Tibial artery (tissue), 4 donors: ENCODE measurements around the gene CS.
"Not testable (repeated sequence)": the region's sequence is repeated elsewhere in the genome, so short reads cannot be mapped to it uniquely, and the experiment has no call there.

ENCODE experiments used
- DNase-seq, 2 donors: peaks; one replicate each; pipeline ENCODE4 v3.0.0-alpha.2; 2019
- H3K27ac ChIP-seq, 2 donors: fragments of 200-600 bp; sonication (generic) in 1 of 2; 1 replicate in 1 of 2; 2 replicates in 1 of 2; pipeline ENCODE4 v1.5.1; 2018 to 2019; ENCODE audit warnings: mild to moderate bottlenecking in 1 of 2
- H3K27me3 ChIP-seq, 2 donors: fragments of 200-600 bp; sonication (generic) in 1 of 2; one replicate each; pipeline versions ENCODE4 v1.5.1 to v1.6.0; 2016 to 2019
- H3K36me3 ChIP-seq, 3 donors: fragments of 200-600 bp; sonication (generic) in 2 of 3; one replicate each; pipeline ENCODE4 v1.5.1; 2016 to 2019; ENCODE audit warnings: mild to moderate bottlenecking in 2 of 3
- H3K4me1 ChIP-seq, 4 donors: fragments of 200-600 bp; sonication (generic) in 2 of 4; 1 replicate in 3 of 4; 2 replicates in 1 of 4; pipeline ENCODE4 v1.5.1; 2016 to 2019
- H3K4me3 ChIP-seq, 2 donors: fragments of 200-600 bp; sonication (generic) in 1 of 2; 1 replicate in 1 of 2; 2 replicates in 1 of 2; pipeline ENCODE4 v1.5.1; 2018 to 2019; ENCODE audit warnings: mild to moderate bottlenecking in 2 of 2
- H3K9me3 ChIP-seq, 3 donors: fragments of 200-600 bp; sonication (generic) in 1 of 3; one replicate each; pipeline ENCODE4 v1.5.1; 2016 to 2019
- intact Hi-C: fragments of 100-400 bp; cut with DNase I; formaldehyde crosslinking; loops from one replicate; pipeline ENCODE4 v1.15.0; 2023; ENCODE audit warnings: low total_unique reads
- TF ChIP-seq, protein P1 (sequence below), 2 experiments: fragments of 200-600 bp in 1 of 2; fragments of 450-650 bp in 1 of 2; IDR thresholded peaks; one replicate each; pipeline ENCODE4 v1.5.1; 2017 to 2019; ENCODE audit warnings: antibody characterized with exemption in 2 of 2, mild to moderate bottlenecking in 1 of 2, moderate library complexity in 1 of 2

Gene CS

DNA sequence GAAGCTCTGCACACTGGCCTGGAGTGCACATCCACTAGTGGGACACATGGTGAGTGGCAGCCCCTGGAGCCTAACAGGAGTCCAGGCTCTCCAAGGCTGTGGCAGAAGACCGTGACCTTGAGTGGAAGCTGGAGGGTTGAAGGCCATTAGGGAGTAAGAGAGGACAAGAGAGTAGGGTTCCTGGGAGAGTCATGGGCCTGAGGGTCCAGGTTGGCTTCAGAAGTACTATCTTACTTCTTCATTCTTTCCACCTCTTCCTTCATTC, 39.0 kb upstream of the CS start:
- no peak overlapping the region for H3K4me3 ChIP-seq
- H3K36me3 ChIP-seq: peaks cover 10 to 28% (median 16%) of the 10 kb centered on the region in 3 donors
- no peaks in the 10 kb centered on the region for H3K9me3 ChIP-seq
- DNase-seq: no peak
- H3K4me1 ChIP-seq: peaks cover 0 to 7% (median 2%) of the 10 kb centered on the region in 4 donors
- intact Hi-C loops: no loop called here
- H3K27ac ChIP-seq: no peak overlapping the region
- TF ChIP-seq, protein P1, sequence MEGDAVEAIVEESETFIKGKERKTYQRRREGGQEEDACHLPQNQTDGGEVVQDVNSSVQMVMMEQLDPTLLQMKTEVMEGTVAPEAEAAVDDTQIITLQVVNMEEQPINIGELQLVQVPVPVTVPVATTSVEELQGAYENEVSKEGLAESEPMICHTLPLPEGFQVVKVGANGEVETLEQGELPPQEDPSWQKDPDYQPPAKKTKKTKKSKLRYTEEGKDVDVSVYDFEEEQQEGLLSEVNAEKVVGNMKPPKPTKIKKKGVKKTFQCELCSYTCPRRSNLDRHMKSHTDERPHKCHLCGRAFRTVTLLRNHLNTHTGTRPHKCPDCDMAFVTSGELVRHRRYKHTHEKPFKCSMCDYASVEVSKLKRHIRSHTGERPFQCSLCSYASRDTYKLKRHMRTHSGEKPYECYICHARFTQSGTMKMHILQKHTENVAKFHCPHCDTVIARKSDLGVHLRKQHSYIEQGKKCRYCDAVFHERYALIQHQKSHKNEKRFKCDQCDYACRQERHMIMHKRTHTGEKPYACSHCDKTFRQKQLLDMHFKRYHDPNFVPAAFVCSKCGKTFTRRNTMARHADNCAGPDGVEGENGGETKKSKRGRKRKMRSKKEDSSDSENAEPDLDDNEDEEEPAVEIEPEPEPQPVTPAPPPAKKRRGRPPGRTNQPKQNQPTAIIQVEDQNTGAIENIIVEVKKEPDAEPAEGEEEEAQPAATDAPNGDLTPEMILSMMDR (IDR thresholded peaks at IDR 0.05): no peak
- no peaks in the 10 kb centered on the region for H3K27me3 ChIP-seq

DNA sequence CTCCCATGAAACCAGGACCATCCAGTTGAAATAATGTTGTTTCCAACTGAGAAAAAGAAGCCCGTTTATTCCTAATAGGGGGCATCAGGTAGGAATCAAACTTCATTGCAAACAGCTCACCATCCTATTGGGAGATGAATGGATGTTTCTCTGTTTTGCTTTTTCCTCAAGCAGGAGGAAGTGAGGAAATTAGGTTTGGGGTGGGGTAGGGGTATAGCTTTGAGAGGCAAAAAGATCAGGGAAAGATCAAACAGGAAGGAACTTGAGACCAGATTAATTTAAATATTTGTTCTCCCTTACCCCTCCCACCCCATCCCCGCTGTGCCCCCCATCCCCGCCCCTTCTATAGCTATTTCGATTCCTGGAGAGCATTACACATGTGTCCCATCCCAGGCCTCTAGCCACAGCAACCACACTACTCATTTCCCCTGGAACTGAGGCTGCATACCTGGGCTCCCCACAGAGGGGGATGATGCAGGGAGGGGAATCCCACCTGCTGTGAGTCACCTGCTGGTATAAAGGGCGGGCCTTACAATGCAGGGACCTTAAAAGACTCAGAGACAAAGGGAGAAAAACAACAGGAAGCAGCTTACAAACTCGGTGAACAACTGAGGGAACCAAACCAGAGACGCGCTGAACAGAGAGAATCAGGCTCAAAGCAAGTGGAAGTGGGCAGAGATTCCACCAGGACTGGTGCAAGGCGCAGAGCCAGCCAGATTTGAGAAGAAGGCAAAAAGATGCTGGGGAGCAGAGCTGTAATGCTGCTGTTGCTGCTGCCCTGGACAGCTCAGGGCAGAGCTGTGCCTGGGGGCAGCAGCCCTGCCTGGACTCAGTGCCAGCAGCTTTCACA, 38.4 kb upstream of the CS start, which contains the start of gene IL23A:
Gene IL23A, plus strand, starts transcription at position 577 of the 850 bp plus-strand sequence. Its CDS starts 161 bp downstream, at position 738.
- Histone ChIP-seq H3K27ac (no peak within 1 kb of the TSS), H3K36me3 (peaks cover 6 to 22% (median 10%) of the 10 kb centered on the region in 3 donors), H3K9me3 (no peaks in the 10 kb centered on the region), H3K27me3 (no peaks in the 10 kb centered on the region), H3K4me3 (no peak within 1 kb of the TSS), H3K4me1 (peaks cover 0 to 7% (median 2%) of the 10 kb centered on the region in 4 donors)
- intact Hi-C loops: no loop called here
- no peak for DNase-seq
- TF ChIP-seq, protein P1 (IDR thresholded peaks at IDR 0.05): no peak

DNA sequence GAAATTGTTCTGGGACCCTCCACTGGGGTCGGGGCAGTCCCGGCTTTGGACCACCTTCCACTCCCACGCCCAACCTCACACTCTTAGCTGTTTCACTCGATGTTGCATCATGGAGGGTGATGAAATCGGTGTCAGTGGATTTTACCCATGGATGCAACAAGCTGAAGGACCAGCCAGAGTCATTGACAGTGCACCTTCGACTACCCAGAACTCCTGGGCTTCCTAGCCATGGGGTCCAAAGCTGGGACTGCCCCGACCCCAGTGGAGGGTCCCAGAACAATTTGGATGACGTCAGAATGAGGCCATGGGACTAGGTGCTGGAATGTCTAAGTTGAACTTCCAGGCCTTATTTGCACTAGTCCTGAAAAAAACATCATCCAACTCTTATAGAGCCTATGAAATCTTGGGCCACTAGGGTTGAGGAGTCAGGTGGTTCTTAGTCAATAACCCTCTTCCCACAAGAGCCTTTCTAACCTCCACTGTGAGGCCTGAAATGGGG, 37.7 kb upstream of the CS start:
- TF ChIP-seq, protein P1 (IDR thresholded peaks at IDR 0.05): no peak
- no peaks in the 10 kb centered on the region for H3K9me3 ChIP-seq
- H3K27ac ChIP-seq: no peak overlapping the region
- H3K36me3 ChIP-seq: peaks cover 0 to 15% (median 3%) of the 10 kb centered on the region in 3 donors
- intact Hi-C loops: no loop called here
- no peak overlapping the region for H3K4me3 ChIP-seq
- DNase-seq: no peak
- no peaks in the 10 kb centered on the region for H3K27me3 ChIP-seq
- peaks cover 0 to 14% (median 8%) of the 10 kb centered on the region in 4 donors for H3K4me1 ChIP-seq

DNA sequence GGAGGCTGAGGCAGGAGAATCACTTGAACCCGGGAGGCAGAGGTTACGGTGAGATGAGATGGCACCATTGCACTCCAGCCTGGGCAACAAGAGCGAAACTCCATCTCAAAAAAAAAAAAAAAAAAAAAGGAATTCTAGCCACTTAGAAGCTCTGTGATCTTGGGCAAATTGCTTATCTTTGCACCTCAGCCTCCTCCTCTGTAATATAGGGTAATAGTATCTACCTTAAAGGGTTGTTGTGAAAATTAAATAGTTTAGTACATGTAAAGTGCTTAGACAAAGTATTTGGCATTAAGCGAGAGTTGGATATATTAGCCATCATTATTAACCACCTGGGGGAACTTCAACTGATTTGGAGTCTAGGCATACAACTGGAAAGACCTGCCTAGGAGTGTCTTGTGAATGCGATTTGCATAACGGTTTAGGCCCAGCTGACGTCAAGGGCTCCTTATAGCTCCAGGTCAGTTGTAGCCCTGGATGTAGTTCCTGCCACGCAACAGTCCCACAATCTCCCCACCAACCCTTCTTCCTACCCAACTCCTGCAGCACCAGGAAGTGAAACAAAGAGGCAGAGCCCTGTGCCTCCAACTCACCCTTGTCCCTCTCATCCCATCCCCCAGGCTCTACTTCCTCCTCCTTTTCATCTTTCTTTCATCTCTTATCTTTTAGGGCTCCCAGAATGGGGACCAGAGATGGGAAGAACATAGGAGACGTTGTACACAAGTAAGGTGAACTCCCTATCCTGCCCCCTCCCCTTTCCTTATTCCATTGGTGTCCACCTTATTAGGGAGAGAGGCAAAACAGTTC, 36.4 kb upstream of the CS start:
- Histone ChIP-seq H3K4me3 (no peak overlapping the region), H3K27ac (no peak overlapping the region), H3K27me3 (no peaks in the 10 kb centered on the region), H3K36me3 (peaks cover 0 to 2% (median 0%) of the 10 kb centered on the region in 3 donors), H3K9me3 (no peaks in the 10 kb centered on the region), H3K4me1 (peaks cover 0 to 17% (median 10%) of the 10 kb centered on the region in 4 donors)
- intact Hi-C loops: no loop called here
- TF ChIP-seq, protein P1 (IDR thresholded peaks at IDR 0.05): no peak
- DNase-seq: no peak

DNA sequence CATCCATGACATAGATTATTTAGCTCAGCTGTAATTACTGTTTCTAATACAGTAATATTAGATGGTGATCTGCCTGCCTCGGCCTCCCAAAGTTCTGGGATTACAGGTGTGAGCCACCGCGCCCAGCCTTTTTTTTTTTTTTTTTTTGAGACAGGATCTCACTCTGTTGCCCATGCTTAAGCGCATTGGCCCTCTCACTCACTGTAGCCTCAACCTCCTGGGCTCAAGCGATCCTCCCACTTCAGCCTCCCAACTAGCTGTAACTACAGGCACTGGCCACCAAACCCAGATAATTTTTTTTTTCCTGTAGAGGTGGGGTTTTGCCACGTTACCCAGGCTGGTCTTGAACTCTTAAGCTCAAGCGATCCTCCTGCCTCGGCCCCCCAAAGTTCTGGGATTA, 35.4 kb upstream of the CS start:
- H3K36me3 ChIP-seq, DNase-seq, H3K9me3 ChIP-seq, H3K4me3 ChIP-seq, H3K27ac ChIP-seq, intact Hi-C loops, H3K27me3 ChIP-seq: not testable (repeated sequence)
- peaks cover 0 to 17% (median 10%) of the 10 kb centered on the region in 4 donors for H3K4me1 ChIP-seq

DNA sequence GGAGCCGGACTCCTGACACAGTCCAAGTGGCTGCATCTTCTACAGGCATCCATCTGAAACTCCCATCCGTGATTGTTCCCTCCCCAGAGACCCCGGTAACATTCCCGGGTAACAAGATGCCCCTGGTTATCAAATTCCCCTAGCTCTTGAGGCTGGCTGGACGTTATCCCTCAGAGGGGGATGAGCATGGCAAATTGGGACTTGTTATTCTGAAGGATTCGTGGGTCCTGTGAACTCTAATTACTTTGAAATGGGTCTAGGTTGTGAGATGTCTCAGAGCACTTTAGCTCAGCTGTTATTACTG, 34.3 kb upstream of the CS start:
- TF ChIP-seq, protein P1 (IDR thresholded peaks at IDR 0.05): no peak
- H3K36me3 ChIP-seq: no peaks in the 10 kb centered on the region
- no peaks in the 10 kb centered on the region for H3K9me3 ChIP-seq
- H3K4me3 ChIP-seq: peak overlapping the region; percentile 60 to 76
- peaks cover 0 to 17% (median 10%) of the 10 kb centered on the region in 4 donors for H3K4me1 ChIP-seq
- DNase-seq: no peak
- no peaks in the 10 kb centered on the region for H3K27me3 ChIP-seq
- H3K27ac ChIP-seq: peak overlapping the region; percentile 92 to 97
- intact Hi-C loops: no loop called here
